HCT116 (cell line): Measurements from ENCODE around the gene WDR83. TPM values are rescaled to one million over a fixed set of nuclear protein-coding genes. Genes with fewer than 3 reads are reported as not detected.
A peak's percentile ranks its signal among the peaks of the same experiment; 100 is the strongest.

ENCODE experiments used
- ATAC-seq: fragments of 200-7000 bp; cut with Tn5 transposase; 2 replicates; pipeline ENCODE4 v1.9.1; 2020; ENCODE audit warnings: mild to moderate bottlenecking, moderate library complexity
- BruUV-seq: library from RNA; stranded (reverse); fragments of 400-500 nt; replicated peaks from 2 replicates; lab custom pipeline; 2021; lab: Mats Ljungman, UMichigan
- CTCF ChIA-PET: fragments of 300-600 bp; sonication (Branson Sonifier 250); formaldehyde crosslinking; loops from one replicate; lab custom pipeline; 2021; ENCODE audit warnings: antibody characterized with exemption; lab: Charles Lee
- POLR2A ChIA-PET: fragments of 300-600, 350-600 bp; sonication (Branson Sonifier 250); formaldehyde crosslinking; loops from one replicate; lab custom pipeline; 2021; ENCODE audit warnings: antibody characterized with exemption; lab: Charles Lee
- RAD21 ChIA-PET, 2 experiments: fragments of 300-600 bp; sonication (Branson Sonifier 250); formaldehyde crosslinking; loops; one replicate each; lab custom pipeline; 2023; ENCODE audit warnings: low total read pairs in 2 of 2; ENCODE audit not compliant: uncharacterized antibody in 2 of 2, unreplicated experiment in 2 of 2, low non-redundant PET in 1 of 2; lab: Charles Lee
- DNase-seq: peaks from one replicate; pipeline ENCODE4 v3.0.0-alpha.2; 2010; ENCODE audit warnings: low read depth, low spot score
- H2AFZ ChIP-seq: fragments of 200-600 bp; shearing (Covaris generic), sonication (generic); 2 replicates; pipeline ENCODE4 v1.6.1; 2017; ENCODE audit warnings: low read depth, mixed run types, mixed read lengths, antibody characterized with exemption, low read length; ENCODE audit not compliant: poor library complexity, severe bottlenecking
- H3K27ac ChIP-seq: 2 replicates; pipeline ENCODE4 v1.5.1; 2012; ENCODE audit warnings: low read depth, low read length
- H3K27me3 ChIP-seq: fragments of 200-600 bp; sonication (generic); 2 replicates; pipeline ENCODE4 v1.6.1; 2016; ENCODE audit warnings: mixed run types, low read length, mixed read lengths; ENCODE audit not compliant: insufficient read depth
- H3K36me3 ChIP-seq, 2 experiments: fragments of 200-500 bp in 1 of 2; fragments of 200-600 bp in 1 of 2; sonication (Bioruptor generic) in 1 of 2; sonication (generic) in 1 of 2; 2 replicates each; pipeline versions ENCODE4 v1.5.1 to v1.6.1; 2014 to 2016; ENCODE audit warnings: low read length in 2 of 2, inconsistent platforms in 1 of 2, mixed read lengths in 1 of 2, mixed run types in 1 of 2; ENCODE audit not compliant: insufficient read depth in 2 of 2, control insufficient read depth in 1 of 2
- H3K4me1 ChIP-seq, 2 experiments: fragments of 200-600 bp in 1 of 2; sonication (generic) in 1 of 2; 2 replicates each; pipeline versions ENCODE4 v1.5.1 to v1.6.1; 2012 to 2017; ENCODE audit warnings: low read length in 2 of 2, inconsistent platforms in 1 of 2, mild to moderate bottlenecking in 1 of 2, mixed read lengths in 1 of 2, mixed run types in 1 of 2, moderate library complexity in 1 of 2; ENCODE audit not compliant: insufficient read depth in 2 of 2, control insufficient read depth in 1 of 2
- H3K4me2 ChIP-seq: fragments of 200-600 bp; sonication (generic); 2 replicates; pipeline ENCODE4 v1.6.1; 2017; ENCODE audit warnings: mixed run types, low read length, mixed read lengths
- H3K4me3 ChIP-seq, 2 experiments: fragments of 200-600 bp in 1 of 2; sonication (generic) in 1 of 2; replicated peaks in 1 of 2; 2 replicates each; pipeline ENCODE4 v1.5.1; 2011 to 2016; ENCODE audit warnings: low read length in 2 of 2, control low read depth in 1 of 2, low read depth in 1 of 2, mild to moderate bottlenecking in 1 of 2, mixed read lengths in 1 of 2, mixed run types in 1 of 2
- H3K79me2 ChIP-seq: fragments of 200-600 bp; sonication (generic); 2 replicates; pipeline ENCODE4 v1.6.1; 2017; ENCODE audit warnings: mild to moderate bottlenecking, mixed run types, low read length, moderate library complexity, mixed read lengths; ENCODE audit not compliant: insufficient read depth
- H3K9ac ChIP-seq: fragments of 200-600 bp; sonication (generic); 2 replicates; pipeline ENCODE4 v1.6.1; 2016; ENCODE audit warnings: low read length, mixed read lengths
- H3K9me2 ChIP-seq: fragments of 200-600 bp; sonication (generic), shearing (Covaris generic); 2 replicates; pipeline ENCODE4 v1.6.1; 2017; ENCODE audit warnings: mixed run types, mild to moderate bottlenecking, moderate library complexity; ENCODE audit not compliant: insufficient read depth
- H3K9me3 ChIP-seq, 2 experiments: fragments of 200-500 bp in 1 of 2; fragments of 200-600 bp in 1 of 2; sonication (Bioruptor generic) in 1 of 2; sonication (generic) in 1 of 2; 2 replicates each; pipeline ENCODE4 v1.6.1; 2014 to 2017; ENCODE audit warnings: low read length in 2 of 2, mixed read lengths in 2 of 2, inconsistent platforms in 1 of 2, low read depth in 1 of 2, mild to moderate bottlenecking in 1 of 2, mixed run types in 1 of 2, moderate library complexity in 1 of 2; ENCODE audit not compliant: control insufficient read depth in 1 of 2, insufficient read depth in 1 of 2
- H4K20me1 ChIP-seq: fragments of 200-600 bp; sonication (generic), shearing (Covaris generic); 2 replicates; pipeline ENCODE4 v1.6.1; 2017; ENCODE audit warnings: mixed run types, mild to moderate bottlenecking, moderate library complexity; ENCODE audit not compliant: insufficient read depth
- ELF1 ChIP-seq: IDR thresholded peaks from 2 replicates; pipeline ENCODE4 v1.6.1; 2012; ENCODE audit warnings: low read depth, borderline replicate concordance
- EZH2 ChIP-seq: fragments of 200-600 bp; sonication (generic); IDR thresholded peaks from 2 replicates; pipeline ENCODE4 v1.6.1; 2017; ENCODE audit warnings: antibody characterized with exemption, mixed run types
- POLR2A ChIP-seq: IDR thresholded peaks from 2 replicates; pipeline ENCODE4 v1.7.0; 2011; ENCODE audit warnings: borderline replicate concordance; ENCODE audit not compliant: insufficient read depth, insufficient read length; ENCODE audit errors: extremely low read depth
- POLR2AphosphoS5 ChIP-seq: IDR thresholded peaks from 2 replicates; pipeline ENCODE4 v1.6.1; 2011; ENCODE audit warnings: mild to moderate bottlenecking, low read depth, low read length, moderate library complexity
- SP1 ChIP-seq: IDR thresholded peaks from 2 replicates; pipeline ENCODE4 v1.6.1; 2012; ENCODE audit warnings: low read depth
- SRF ChIP-seq: IDR thresholded peaks from 2 replicates; pipeline ENCODE4 v1.6.1; 2012; ENCODE audit warnings: low read depth
- ZFX ChIP-seq: fragments of 450-650 bp; IDR thresholded peaks from 2 replicates; pipeline ENCODE4 v1.6.1; 2017
- intact Hi-C: fragments of 100-400 bp; cut with micrococcal nuclease; formaldehyde crosslinking; loops from 2 replicates; pipeline ENCODE4 v1.10.0; 2022
- total RNA-seq: library from RNA; stranded (reverse); gene quantifications from one replicate; pipeline ENCODE4 v1.2.1, GENCODE V29; 2021; ENCODE audit not compliant: unreplicated experiment
- TF ChIP-seq, protein P1 (sequence below): IDR thresholded peaks from 2 replicates; pipeline ENCODE4 v1.6.1; 2011; ENCODE audit warnings: mild to moderate bottlenecking, low read length, moderate library complexity; ENCODE audit not compliant: insufficient replicate concordance; ENCODE audit errors: extremely low read depth

The WDR83 gene
- total RNA-seq, 1 experiment from 2014 or later = 20.1 TPM

- Histone ChIP-seq H2AFZ (no peak overlapping the region), H3K4me1 (no peaks in the 10 kb centered on the region), H3K9ac (no peak overlapping the region), H3K9me3 (no peaks in the 10 kb centered on the region), H3K27ac (no peak overlapping the region), H3K27me3 (no peaks in the 10 kb centered on the region), H3K79me2 (peaks cover 3% of the 10 kb centered on the region; the same call in 1 of the 2 replicates), H4K20me1 (no peaks in the 10 kb centered on the region), H3K4me3 (no peak overlapping the region), H3K36me3 (peaks cover 55 to 66% of the 10 kb centered on the region in 2 experiments), H3K9me2 (no peaks in the 10 kb centered on the region), H3K4me2 (no peak overlapping the region)
- intact Hi-C loops = no loop called here
- DNase-seq (peak; percentile 57), ATAC-seq (peak; percentile 79)
- peak; percentile 65 for TF ChIP-seq SP1
- TF ChIP-seq, protein P1, sequence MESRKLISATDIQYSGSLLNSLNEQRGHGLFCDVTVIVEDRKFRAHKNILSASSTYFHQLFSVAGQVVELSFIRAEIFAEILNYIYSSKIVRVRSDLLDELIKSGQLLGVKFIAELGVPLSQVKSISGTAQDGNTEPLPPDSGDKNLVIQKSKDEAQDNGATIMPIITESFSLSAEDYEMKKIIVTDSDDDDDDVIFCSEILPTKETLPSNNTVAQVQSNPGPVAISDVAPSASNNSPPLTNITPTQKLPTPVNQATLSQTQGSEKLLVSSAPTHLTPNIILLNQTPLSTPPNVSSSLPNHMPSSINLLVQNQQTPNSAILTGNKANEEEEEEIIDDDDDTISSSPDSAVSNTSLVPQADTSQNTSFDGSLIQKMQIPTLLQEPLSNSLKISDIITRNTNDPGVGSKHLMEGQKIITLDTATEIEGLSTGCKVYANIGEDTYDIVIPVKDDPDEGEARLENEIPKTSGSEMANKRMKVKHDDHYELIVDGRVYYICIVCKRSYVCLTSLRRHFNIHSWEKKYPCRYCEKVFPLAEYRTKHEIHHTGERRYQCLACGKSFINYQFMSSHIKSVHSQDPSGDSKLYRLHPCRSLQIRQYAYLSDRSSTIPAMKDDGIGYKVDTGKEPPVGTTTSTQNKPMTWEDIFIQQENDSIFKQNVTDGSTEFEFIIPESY = no peak
- POLR2A ChIA-PET = no interaction called here
- CTCF ChIA-PET = no interaction called here
- RAD21 ChIA-PET = no interaction called here
- no TSS peak for BruUV-seq
These were observed 36.4 kb downstream of the WDR83 start for GRCh38 chr19:12703046-12703445.

DNA sequence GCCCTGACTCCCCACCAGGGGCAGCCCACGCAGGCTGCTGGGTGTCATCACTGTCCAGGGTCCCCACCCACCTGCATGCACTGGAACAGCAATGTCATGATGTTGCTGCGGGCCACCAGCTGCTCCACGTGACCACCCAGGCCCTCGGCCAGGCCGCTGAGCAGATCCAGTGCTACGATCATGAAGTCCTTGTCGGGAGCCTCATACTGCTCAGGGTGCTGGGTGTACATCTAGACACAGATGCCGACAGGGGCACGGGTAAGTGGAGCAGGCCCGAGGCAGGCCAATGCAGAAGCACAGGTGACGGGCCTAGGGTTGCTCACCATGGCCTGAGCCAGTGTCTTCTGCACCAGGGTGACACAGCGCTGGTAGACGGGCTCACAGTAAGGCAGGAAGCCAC is 38.6 kb downstream of the WDR83 start:
- no TSS peak for BruUV-seq
- no peak for ATAC-seq
- Histone ChIP-seq H3K4me2 (no peak overlapping the region), H3K79me2 (peaks cover 9% of the 10 kb centered on the region; the same call in 1 of the 2 replicates), H3K9me3 (no peaks in the 10 kb centered on the region), H3K9ac (no peak overlapping the region), H3K4me1 (no peaks in the 10 kb centered on the region), H2AFZ (no peak overlapping the region), H3K36me3 (peaks cover 53 to 71% of the 10 kb centered on the region in 2 experiments), H3K27ac (no peak overlapping the region), H3K9me2 (no peaks in the 10 kb centered on the region), H3K4me3 (no peak overlapping the region), H3K27me3 (no peaks in the 10 kb centered on the region), H4K20me1 (no peaks in the 10 kb centered on the region)
- no peak for TF ChIP-seq ELF1
- TF ChIP-seq, protein P1 = no peak
- TF ChIP-seq POLR2AphosphoS5 = no peak
- no peak for TF ChIP-seq POLR2A
- no peak for TF ChIP-seq ZFX
- no peak for TF ChIP-seq SRF
- TF ChIP-seq EZH2 = no peak
- TF ChIP-seq SP1 = no peak
- DNase-seq = no peak
- RAD21 ChIA-PET = no interaction called here
- CTCF ChIA-PET = no interaction called here
- intact Hi-C loops = no loop called here
- POLR2A ChIA-PET = no interaction called here
